K562 (cell line): ENCODE data around the gene UQCR11. TPM values are rescaled to one million over a fixed set of nuclear protein-coding genes. Genes with fewer than 3 reads are reported as not detected.

Experiments used
- ARID2 ChIP-seq: fragments of 450-650 bp; IDR thresholded peaks from 2 replicates; pipeline ENCODE4 v1.6.1; 2017; ENCODE audit warnings: antibody characterized with exemption, mild to moderate bottlenecking
- ARID3A ChIP-seq: IDR thresholded peaks from 2 replicates; pipeline ENCODE4 v1.6.1; 2012; ENCODE audit warnings: low read depth, low read length, improper control_type of control experiment, borderline replicate concordance
- CCAR2 ChIP-seq: fragments of 200-400 bp; formaldehyde crosslinking; IDR thresholded peaks from 2 replicates; pipeline ENCODE4 v1.6.1; 2017; ENCODE audit warnings: mild to moderate bottlenecking, low read depth, low read length
- CREBBP ChIP-seq: IDR thresholded peaks from one replicate; pipeline ENCODE4 v1.6.1; 2012; ENCODE audit warnings: low read depth, mild to moderate bottlenecking, control low read depth, inconsistent platforms, low read length
- CSDE1 ChIP-seq, 2 experiments: fragments of 450-650 bp; IDR thresholded peaks; 2 replicates each; pipeline ENCODE4 v1.6.1; 2016; ENCODE audit warnings: mild to moderate bottlenecking in 1 of 2
- FOXA3 ChIP-seq, 2 experiments: fragments of 450-650 bp in 1 of 2; sonication (generic) in 1 of 2; formaldehyde crosslinking; IDR thresholded peaks in 1 of 2; conservative IDR thresholded peaks in 1 of 2; 2 replicates each; pipeline versions ENCODE4 v1.4.0 to v1.8.0; 2020 to 2022; ENCODE audit warnings: mild to moderate bottlenecking in 2 of 2, missing genetic modification reagents in 1 of 2
- GTF3C2 ChIP-seq: IDR thresholded peaks from 3 replicates; pipeline ENCODE4 v1.6.1; 2011; ENCODE audit warnings: borderline replicate concordance, mild to moderate bottlenecking, moderate library complexity; ENCODE audit not compliant: insufficient read length; ENCODE audit errors: extremely low read depth
- HMGN3 ChIP-seq: IDR thresholded peaks from 2 replicates; pipeline ENCODE4 v1.6.1; 2011; ENCODE audit warnings: borderline replicate concordance, low read depth, mild to moderate bottlenecking, mixed read lengths, low read length; ENCODE audit not compliant: insufficient read length; ENCODE audit errors: extremely low read depth
- IRF2 ChIP-seq: sonication (generic); formaldehyde crosslinking; IDR thresholded peaks from 2 replicates; pipeline ENCODE4 v1.8.1; 2022; ENCODE audit warnings: mild to moderate bottlenecking, missing genetic modification reagents
- RCOR1 ChIP-seq, 2 experiments: IDR thresholded peaks; 2 replicates each; pipeline ENCODE4 v1.6.1; 2012; ENCODE audit warnings: low read depth in 2 of 2, low read length in 2 of 2, borderline replicate concordance in 1 of 2, improper control_type of control experiment in 1 of 2
- SIX5 ChIP-seq, 2 experiments: IDR thresholded peaks; 2 replicates each; pipeline ENCODE4 v1.6.1; 2011; ENCODE audit warnings: low read length in 2 of 2, borderline replicate concordance in 1 of 2, low read depth in 1 of 2, mild to moderate bottlenecking in 1 of 2, moderate library complexity in 1 of 2; ENCODE audit not compliant: insufficient read depth in 1 of 2
- THRA ChIP-seq: fragments of 450-650 bp; IDR thresholded peaks from 2 replicates; pipeline ENCODE4 v1.6.1; 2017; ENCODE audit warnings: mild to moderate bottlenecking, moderate library complexity
- ZNF583 ChIP-seq: fragments of 250-450 bp; sonication (Bioruptor Pico); IDR thresholded peaks from 2 replicates; pipeline ENCODE4 v1.4.0; 2020
- ZNF764 ChIP-seq: fragments of 250-450 bp; sonication (Bioruptor Pico); IDR thresholded peaks from 2 replicates; pipeline ENCODE4 v1.4.0; 2020; ENCODE audit warnings: low read depth, mild to moderate bottlenecking, moderate library complexity
- polyA plus RNA-seq, 8 experiments: library from polyadenylated mRNA; depleted of rRNA in 4 of 8; stranded (reverse) in 5 of 8; unstranded in 3 of 8; fragments of >200 nt; fragmentation: Nextera tagmentation in 2 of 8; fragmentation: Illumina TruSeq in 1 of 8; extraction: Ambion mirVana in 2 of 8; extraction: Trizol in 1 of 8; gene quantifications; 2 replicates each; pipeline versions ENCODE4 v1.2.1 to v1.2.3, GENCODE V29; 2011 to 2014; ENCODE audit warnings: inconsistent platforms in 1 of 8, missing spikeins in 1 of 8
- total RNA-seq, 7 experiments: library from RNA; depleted of rRNA in 6 of 7; stranded (reverse); fragments of >200 nt in 6 of 7; fragmentation: Illumina TruSeq in 2 of 7; extraction: Trizol in 2 of 7; gene quantifications; 2 replicates each; pipeline versions ENCODE4 v1.2.1 to v1.2.3, GENCODE V29; 2011 to 2021; ENCODE audit warnings: low replicate concordance in 1 of 7
- TF ChIP-seq, protein P1 (sequence below): fragments of 450-650 bp; IDR thresholded peaks from 2 replicates; pipeline ENCODE4 v1.6.1; 2016; ENCODE audit warnings: antibody characterized with exemption
- TF ChIP-seq, protein P2 (sequence below): fragments of 450-650 bp; IDR thresholded peaks from one replicate; pipeline ENCODE4 v1.6.1; 2018; ENCODE audit warnings: mild to moderate bottlenecking, moderate library complexity; ENCODE audit not compliant: partially characterized antibody

Gene UQCR11
- total and polyA plus RNA-seq, 9 of the 15 experiments (the other 6 are each of a cell fraction or from before 2014, with no cell fraction given): 57.6 to 394 (median 259) TPM

DNA sequence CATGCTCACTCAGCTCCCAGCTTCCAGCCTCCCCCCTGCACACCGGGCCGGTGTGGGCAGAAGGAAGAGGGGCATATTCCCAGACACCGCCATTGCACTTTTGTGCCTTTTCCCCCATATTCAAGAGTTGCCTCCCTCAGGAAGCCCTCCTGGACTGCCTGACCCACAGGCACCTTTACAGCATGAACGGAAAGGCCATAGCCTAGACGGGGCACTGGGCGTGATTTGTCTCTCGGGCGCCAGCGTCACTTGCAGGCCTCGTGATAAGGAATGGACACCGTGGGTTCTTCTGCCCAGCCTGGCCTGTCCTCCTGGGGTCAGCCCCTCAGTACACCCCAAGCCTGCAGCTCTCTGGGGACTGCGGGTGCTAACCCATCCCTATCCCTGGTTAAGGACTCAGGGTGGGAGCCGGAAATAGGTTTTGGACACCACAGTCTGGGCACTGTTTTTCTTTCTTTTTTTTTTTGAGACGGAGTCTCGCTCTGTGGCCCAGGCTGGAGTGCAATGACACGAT is 933 bp upstream of the UQCR11 start (continued):
- TF ChIP-seq GTF3C2 (peak; percentile 72), CSDE1 (IDR thresholded peaks at IDR 0.05) (no peak), SIX5 (IDR thresholded peaks at IDR 0.05; ENCODE audit: borderline replicate concordance in 1 of 2, insufficient read depth in 1 of 2, low read depth in 1 of 2, low read length in 2 of 2) (no peak), IRF2 (CRISPR knock-in tag) (no peak), CREBBP (no peak), HMGN3 (no peak), RCOR1 (IDR thresholded peaks at IDR 0.05; ENCODE audit: borderline replicate concordance in 1 of 2, low read depth in 2 of 2, low read length in 2 of 2) (peak in 1 of 2 experiments; percentile 89; a peak in 2 of 4 replicates), CCAR2 (no peak), FOXA3 (CRISPR knock-in tag; conservative IDR thresholded peaks at IDR 0.05 in 1 of 2, IDR thresholded peaks at IDR 0.05 in 1 of 2) (no peak), ARID3A (no peak), ZNF583 (CRISPR knock-in tag) (0 out of 2 replicates have a peak, but pooled peaks have one; percentile 51), ZNF764 (CRISPR knock-in tag) (no peak), THRA (no peak), ARID2 (0 out of 2 replicates have a peak, but pooled peaks have one; percentile 32)
- TF ChIP-seq, protein P1, sequence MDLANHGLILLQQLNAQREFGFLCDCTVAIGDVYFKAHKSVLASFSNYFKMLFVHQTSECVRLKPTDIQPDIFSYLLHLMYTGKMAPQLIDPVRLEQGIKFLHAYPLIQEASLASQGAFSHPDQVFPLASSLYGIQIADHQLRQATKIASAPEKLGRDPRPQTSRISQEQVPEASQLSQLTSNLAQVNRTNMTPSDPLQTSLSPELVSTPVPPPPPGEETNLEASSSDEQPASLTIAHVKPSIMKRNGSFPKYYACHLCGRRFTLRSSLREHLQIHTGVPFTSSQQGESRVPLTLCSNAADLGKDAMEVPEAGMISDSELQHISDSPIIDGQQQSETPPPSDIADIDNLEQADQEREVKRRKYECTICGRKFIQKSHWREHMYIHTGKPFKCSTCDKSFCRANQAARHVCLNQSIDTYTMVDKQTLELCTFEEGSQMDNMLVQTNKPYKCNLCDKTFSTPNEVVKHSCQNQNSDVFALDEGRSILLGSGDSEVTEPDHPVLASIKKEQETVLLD: no peak
- TF ChIP-seq, protein P2, sequence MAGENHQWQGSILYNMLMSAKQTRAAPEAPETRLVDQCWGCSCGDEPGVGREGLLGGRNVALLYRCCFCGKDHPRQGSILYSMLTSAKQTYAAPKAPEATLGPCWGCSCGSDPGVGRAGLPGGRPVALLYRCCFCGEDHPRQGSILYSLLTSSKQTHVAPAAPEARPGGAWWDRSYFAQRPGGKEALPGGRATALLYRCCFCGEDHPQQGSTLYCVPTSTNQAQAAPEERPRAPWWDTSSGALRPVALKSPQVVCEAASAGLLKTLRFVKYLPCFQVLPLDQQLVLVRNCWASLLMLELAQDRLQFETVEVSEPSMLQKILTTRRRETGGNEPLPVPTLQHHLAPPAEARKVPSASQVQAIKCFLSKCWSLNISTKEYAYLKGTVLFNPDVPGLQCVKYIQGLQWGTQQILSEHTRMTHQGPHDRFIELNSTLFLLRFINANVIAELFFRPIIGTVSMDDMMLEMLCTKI: no peak
